Tibial nerve (tissue), 4 donors: ENCODE measurements around the gene MAN1B1. TPM values are rescaled to one million over a fixed set of nuclear protein-coding genes. Genes with fewer than 3 reads are reported as not detected.

Experiments
- DNase-seq, 2 donors: peaks; one replicate each; pipeline ENCODE4 v3.0.0-alpha.2; 2019; ENCODE audit warnings: low spot score in 2 of 2
- H3K27ac ChIP-seq, 4 donors: fragments of 200-600 bp; sonication (generic) in 3 of 4; one replicate each; pipeline ENCODE4 v1.5.1; 2017 to 2019; ENCODE audit warnings: mild to moderate bottlenecking in 1 of 4
- H3K27me3 ChIP-seq, 2 donors: fragments of 200-600 bp; sonication (generic) in 1 of 2; one replicate each; pipeline versions ENCODE4 v1.5.1 to v1.6.0; 2017 to 2019
- H3K36me3 ChIP-seq, 3 donors: fragments of 200-600 bp; sonication (generic); one replicate each; pipeline ENCODE4 v1.5.1; 2018 to 2019
- H3K4me1 ChIP-seq, 4 donors: fragments of 200-600 bp; sonication (generic) in 3 of 4; one replicate each; pipeline ENCODE4 v1.5.1; 2017 to 2019
- H3K4me3 ChIP-seq, 4 donors: fragments of 200-600 bp; sonication (generic) in 3 of 4; one replicate each; pipeline ENCODE4 v1.5.1; 2017 to 2019; ENCODE audit warnings: mild to moderate bottlenecking in 1 of 4, moderate library complexity in 1 of 4
- H3K9me3 ChIP-seq, 4 donors: fragments of 200-600 bp; sonication (generic) in 3 of 4; one replicate each; pipeline ENCODE4 v1.5.1; 2017 to 2019
- CTCF ChIP-seq, 5 experiments: fragments of 200-600 bp in 3 of 5; fragments of 450-650 bp in 2 of 5; sonication (generic) in 3 of 5; IDR thresholded peaks; one replicate each; pipeline ENCODE4 v1.5.1; 2016 to 2019; ENCODE audit warnings: antibody characterized with exemption in 5 of 5, mild to moderate bottlenecking in 3 of 5, moderate library complexity in 2 of 5
- EP300 ChIP-seq, 2 donors: sonication (generic); formaldehyde crosslinking; IDR thresholded peaks; one replicate each; pipeline ENCODE4 v1.6.1; 2017; ENCODE audit warnings: antibody characterized with exemption in 2 of 2, mild to moderate bottlenecking in 1 of 2
- POLR2A ChIP-seq, 2 donors: fragments of 450-650 bp; IDR thresholded peaks; one replicate each; pipeline ENCODE4 v1.6.1; 2017; ENCODE audit warnings: antibody characterized with exemption in 2 of 2, mild to moderate bottlenecking in 2 of 2, moderate library complexity in 2 of 2
- WGBS, 2 donors: methylation state at CpG; one replicate each; pipeline ENCODE4 v1.1.5; 2018; 5-methylcytosine and 5-hydroxymethylcytosine counted together
- total RNA-seq, 4 donors: library from RNA; depleted of rRNA; stranded (reverse); fragments of >200 nt; gene quantifications; one replicate each; pipeline ENCODE4 v1.1.0, GENCODE V29; 2016

Gene MAN1B1
- total RNA-seq, 4 donors from 2014 or later = 47.3 to 58.1 (median 52.1) TPM

DNA sequence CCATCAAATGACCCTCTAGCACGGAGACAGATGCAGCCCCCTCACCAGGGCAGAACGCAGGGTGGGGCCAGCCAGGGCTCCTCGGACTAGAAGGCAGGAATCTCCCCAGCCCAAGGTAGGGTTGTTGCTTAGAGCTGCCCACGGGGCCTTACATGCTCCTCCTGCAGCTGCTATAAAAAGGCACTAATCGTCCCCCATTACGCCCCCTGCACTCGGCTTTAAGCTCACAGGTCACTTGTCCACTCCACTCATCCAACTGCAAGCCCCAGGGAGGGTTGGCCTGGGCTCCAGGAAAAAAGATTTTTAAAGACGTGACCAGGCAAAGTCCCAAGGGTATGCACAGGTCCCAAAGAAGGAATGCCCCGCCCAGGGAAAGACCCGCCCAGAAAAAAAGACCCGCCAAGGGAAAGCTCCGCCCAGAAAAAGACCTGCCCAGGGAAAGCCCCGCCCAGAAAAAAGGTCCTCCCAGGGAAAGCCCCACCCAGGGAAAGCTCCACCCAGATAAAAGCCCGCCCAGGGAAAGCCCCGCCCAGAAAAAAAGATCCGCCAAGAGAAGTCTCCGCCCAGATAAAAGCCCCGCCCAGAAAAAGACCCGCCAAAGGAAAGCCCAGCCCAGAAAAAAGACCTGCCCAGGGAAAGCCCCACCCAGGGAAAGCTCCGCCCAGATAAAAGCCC lies 63.3 kb downstream of the MAN1B1 start:
- no peak for DNase-seq
- H3K27ac ChIP-seq = no peak overlapping the region
- H3K9me3 ChIP-seq = no peaks in the 10 kb centered on the region
- 67 to 69% methylated on average over 20 of the region's 20 CpGs for WGBS, 2 donors
- H3K36me3 ChIP-seq = no peaks in the 10 kb centered on the region
- TF ChIP-seq EP300 (IDR thresholded peaks at IDR 0.05) (no peak), CTCF (IDR thresholded peaks at IDR 0.05) (no peak), POLR2A (IDR thresholded peaks at IDR 0.05) (no peak)
- peaks cover 0 to 44% of the 10 kb centered on the region in 2 donors for H3K27me3 ChIP-seq
- no peak overlapping the region for H3K4me3 ChIP-seq
- no peaks in the 10 kb centered on the region for H3K4me1 ChIP-seq

- DNase-seq = no peak
- 40 to 47% methylated on average over 32 to 34 of the region's 34 CpGs for WGBS, 2 donors
- no peaks in the 10 kb centered on the region for H3K9me3 ChIP-seq
- H3K27me3 ChIP-seq = peaks cover 0 to 46% of the 10 kb centered on the region in 2 donors
- TF ChIP-seq EP300 (IDR thresholded peaks at IDR 0.05) = no peak
- TF ChIP-seq POLR2A (IDR thresholded peaks at IDR 0.05) = no peak
- TF ChIP-seq CTCF (IDR thresholded peaks at IDR 0.05) = no peak
- H3K27ac ChIP-seq = no peak overlapping the region
- no peaks in the 10 kb centered on the region for H3K4me1 ChIP-seq
- H3K4me3 ChIP-seq = no peak overlapping the region
- no peaks in the 10 kb centered on the region for H3K36me3 ChIP-seq
Measured at GRCh38 chr9:137150617-137151457, 64.1 kb downstream of the MAN1B1 start.

- Histone ChIP-seq H3K36me3 (no peaks in the 10 kb centered on the region), H3K4me3 (no peak overlapping the region), H3K27ac (no peak overlapping the region), H3K4me1 (peaks cover 0 to 13% (median 4%) of the 10 kb centered on the region in 4 donors), H3K27me3 (peaks cover 0 to 47% of the 10 kb centered on the region in 2 donors), H3K9me3 (no peaks in the 10 kb centered on the region)
- 89 to 92% methylated on average over 7 of the region's 7 CpGs for WGBS, 2 donors
- TF ChIP-seq CTCF (IDR thresholded peaks at IDR 0.05) (no peak), POLR2A (IDR thresholded peaks at IDR 0.05) (no peak), EP300 (IDR thresholded peaks at IDR 0.05) (no peak)
- no peak for DNase-seq
Measured at GRCh38 chr9:137152844-137153405, 66.1 kb downstream of the MAN1B1 start.

DNA sequence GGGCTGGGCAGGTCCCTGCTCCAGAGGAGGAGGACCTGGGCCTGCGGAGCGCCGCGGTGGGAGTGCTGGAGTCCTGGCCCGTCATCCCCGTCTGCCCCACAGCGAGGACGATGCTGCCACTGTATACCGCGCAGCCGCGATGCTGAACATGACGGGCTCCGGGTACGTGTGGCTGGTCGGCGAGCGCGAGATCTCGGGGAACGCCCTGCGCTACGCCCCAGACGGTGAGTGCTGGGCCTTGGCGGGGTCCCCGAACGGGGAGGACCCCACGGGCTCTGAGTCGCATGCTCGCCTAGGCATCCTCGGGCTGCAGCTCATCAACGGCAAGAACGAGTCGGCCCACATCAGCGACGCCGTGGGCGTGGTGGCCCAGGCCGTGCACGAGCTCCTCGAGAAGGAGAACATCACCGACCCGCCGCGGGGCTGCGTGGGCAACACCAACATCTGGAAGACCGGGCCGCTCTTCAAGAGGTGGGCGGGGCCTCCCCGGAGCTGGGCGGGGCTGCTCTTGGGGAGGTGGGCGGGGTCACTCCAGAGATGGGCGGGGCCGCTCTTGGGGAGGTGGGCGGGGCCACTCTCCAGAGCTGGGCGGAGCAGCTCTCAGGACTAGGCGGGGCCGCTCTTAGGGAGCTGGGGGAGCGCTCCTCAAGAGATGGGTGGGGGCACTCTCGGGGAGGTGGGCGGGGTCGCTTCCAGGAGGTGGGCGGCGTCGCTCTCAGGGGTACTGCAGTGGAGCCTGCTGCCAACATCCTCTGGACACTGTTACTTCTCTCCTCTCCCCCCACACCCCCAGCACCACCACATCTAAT lies 70.0 kb downstream of the MAN1B1 start:
- Histone ChIP-seq H3K4me3 (peak overlapping the region in 1 of 4 donors; percentile 20), H3K4me1 (peaks cover 0 to 21% (median 4%) of the 10 kb centered on the region in 4 donors), H3K9me3 (no peaks in the 10 kb centered on the region), H3K27ac (no peak overlapping the region), H3K36me3 (no peaks in the 10 kb centered on the region), H3K27me3 (peaks cover 0 to 74% of the 10 kb centered on the region in 2 donors)
- no peak for DNase-seq
- 0 to 3% methylated on average over 9 to 15 of the region's 65 CpGs for WGBS, 2 donors
- TF ChIP-seq EP300 (IDR thresholded peaks at IDR 0.05) = no peak
- no peak for TF ChIP-seq POLR2A (IDR thresholded peaks at IDR 0.05)
- no peak for TF ChIP-seq CTCF (IDR thresholded peaks at IDR 0.05)
